NAMALWA (cell line): ENCODE results near the gene LMAN2.
"Not testable (repeated sequence)": the region's sequence is repeated elsewhere in the genome, so short reads cannot be mapped to it uniquely, and the experiment has no call there.

Experiments used
- DNase-seq: peaks from one replicate; pipeline ENCODE4 v3.0.0-alpha.2; 2015; ENCODE audit warnings: low spot score

The LMAN2 gene

DNA sequence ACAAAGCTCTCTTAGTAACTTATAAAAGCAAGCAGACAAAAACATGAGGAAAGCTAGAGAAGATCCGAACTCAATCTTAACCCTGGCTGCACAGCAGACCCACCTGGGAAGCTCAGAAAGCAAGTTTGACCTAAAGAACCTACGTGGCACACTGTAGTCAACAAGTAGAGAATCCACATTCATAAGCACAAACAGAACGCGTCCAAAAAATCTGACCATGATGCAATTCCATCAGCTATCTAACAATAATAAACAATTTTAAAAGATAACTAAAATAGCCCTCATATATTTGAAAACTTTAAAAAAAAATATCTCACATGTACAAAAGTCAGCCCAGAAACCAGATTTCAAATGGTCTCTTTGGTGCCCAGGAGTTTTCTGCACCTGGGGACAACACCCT, 4.6 kb downstream of the LMAN2 start:
- DNase-seq = no peak

GRCh38 chr5:177344891-177345290, 6.6 kb downstream of the LMAN2 start:
- DNase-seq = no peak

DNA sequence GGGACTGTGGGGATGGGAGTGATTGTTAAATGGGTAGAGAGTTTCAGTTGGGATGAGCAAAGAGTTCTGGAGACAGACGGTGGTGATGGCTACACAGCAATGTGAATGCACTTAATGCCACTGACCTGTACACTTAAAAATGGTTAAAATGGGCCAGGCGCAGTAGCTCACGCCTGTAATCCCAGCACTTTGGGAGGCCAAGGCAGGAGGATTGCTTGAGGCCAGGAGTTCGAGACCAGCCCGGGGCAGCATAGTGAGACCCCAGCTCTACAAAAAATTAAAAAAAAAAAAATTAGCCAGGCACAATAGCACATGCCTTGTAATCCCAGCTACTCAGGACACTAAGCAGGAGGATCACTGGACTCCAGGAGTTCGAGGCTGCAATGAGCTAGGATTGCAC, 7.7 kb downstream of the LMAN2 start:
- no peak for DNase-seq

- not testable (repeated sequence) for DNase-seq
Observed at GRCh38 chr5:177343000-177343399, 8.5 kb downstream of the LMAN2 start.

DNA sequence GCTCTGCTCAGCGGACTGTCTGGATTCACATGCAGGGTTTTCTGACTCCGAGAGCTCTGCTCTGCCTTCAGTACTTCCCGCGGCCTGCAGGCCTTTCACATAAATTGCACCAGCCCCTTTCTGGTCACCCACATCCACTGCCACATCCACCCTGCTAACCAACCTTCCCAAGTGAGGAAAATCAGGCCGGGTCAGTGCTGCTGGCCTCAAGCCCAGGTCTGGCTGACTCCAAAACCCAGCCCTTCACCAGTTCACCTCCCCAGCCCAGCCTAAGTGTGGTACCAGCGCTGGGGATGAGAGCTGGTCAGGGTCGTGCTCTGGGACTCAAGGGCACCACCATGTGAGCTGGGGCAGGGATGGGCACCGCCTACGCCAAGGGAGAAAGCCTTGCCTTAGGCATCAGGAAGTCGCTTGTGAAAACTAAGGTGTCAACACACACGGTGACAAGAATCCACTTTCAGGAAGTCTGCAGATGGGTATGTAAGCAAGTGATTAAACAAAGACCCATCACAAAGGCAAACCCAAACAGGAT, 12.3 kb downstream of the LMAN2 start:
- no peak for DNase-seq

GRCh38 chr5:177338251-177339106, 13.0 kb downstream of the LMAN2 start:
- DNase-seq = no peak

- no peak for DNase-seq
Observed at GRCh38 chr5:177336603-177337494, 14.6 kb downstream of the LMAN2 start.

- DNase-seq = peak; percentile 77
Observed at GRCh38 chr5:177336112-177336511, 15.4 kb downstream of the LMAN2 start.

- DNase-seq = no peak
Observed at GRCh38 chr5:177335701-177336065, 15.8 kb downstream of the LMAN2 start.

GRCh38 chr5:177334781-177335700, 16.4 kb downstream of the LMAN2 start:
- no peak for DNase-seq

DNA sequence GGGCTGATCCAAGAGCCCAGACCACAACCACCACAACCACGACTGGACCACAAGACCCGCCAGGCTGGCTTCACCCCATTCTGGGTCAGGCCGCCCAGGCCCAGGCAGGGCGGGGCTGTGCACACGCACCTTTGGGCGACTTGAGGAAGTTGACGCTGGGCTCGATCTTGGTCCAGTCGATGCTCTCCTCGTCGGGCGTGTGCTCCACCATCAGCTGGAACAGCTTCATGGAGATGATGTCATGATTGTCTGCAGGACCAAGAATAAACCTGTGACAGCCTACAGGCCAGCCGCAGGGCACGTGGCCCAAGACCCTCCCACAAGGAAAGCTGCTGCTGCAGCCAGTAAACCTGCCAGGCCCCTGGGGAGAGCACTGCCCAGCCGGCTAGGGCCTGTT, 17.3 kb downstream of the LMAN2 start:
- DNase-seq = no peak

DNA sequence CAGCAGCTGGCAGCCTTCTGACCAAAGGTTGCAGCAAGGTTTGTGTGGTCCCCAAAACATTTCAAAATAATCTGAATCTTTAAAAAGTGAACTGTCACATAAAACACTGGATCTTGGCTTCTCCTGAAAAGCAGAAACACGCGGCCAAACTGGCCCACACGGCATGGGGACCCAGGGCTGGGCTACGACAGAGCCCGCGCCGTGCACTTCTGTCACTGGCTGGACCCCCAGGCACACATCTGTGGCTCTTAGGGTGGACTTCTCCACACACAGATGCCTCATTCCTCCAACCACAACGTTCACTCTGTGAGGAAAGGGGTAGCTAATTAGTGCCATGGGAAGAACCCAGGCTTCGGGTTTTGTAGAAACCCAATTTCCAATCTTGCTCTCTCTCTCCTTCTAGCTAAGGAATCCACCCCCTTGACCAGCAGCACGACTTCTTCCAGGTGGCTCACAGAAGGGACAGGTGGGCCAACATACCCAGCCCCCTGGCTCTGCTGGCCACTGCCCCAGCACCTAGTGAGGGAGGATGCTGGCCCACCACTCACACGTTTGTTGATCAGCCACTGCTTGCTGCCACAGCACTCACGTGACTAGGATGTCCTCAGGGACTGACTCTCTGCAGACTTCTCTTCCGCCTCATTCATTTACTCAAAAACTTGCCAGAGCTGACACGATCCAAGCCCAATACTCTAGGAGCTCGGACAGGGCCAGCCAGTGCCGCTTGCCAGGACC, 17.9 kb downstream of the LMAN2 start:
- no peak for DNase-seq

DNA sequence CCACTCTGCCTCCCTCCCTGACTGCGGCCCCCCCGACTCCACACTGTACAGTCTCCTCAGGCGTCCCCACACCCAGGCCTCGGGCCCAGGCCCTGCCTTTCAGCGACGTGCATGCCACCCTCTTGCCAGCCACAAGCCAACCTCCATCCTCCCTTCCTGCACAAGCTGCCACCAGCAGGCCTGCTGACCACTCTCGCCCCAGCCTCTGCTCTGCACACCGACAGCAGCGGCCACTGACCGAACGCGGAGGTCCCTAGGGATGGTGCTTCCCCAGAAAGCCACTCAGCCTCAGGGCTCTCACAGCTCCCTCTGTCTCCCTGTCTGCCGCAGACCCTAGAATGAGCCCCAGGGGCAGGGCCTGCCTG, 18.6 kb downstream of the LMAN2 start:
- no peak for DNase-seq

DNA sequence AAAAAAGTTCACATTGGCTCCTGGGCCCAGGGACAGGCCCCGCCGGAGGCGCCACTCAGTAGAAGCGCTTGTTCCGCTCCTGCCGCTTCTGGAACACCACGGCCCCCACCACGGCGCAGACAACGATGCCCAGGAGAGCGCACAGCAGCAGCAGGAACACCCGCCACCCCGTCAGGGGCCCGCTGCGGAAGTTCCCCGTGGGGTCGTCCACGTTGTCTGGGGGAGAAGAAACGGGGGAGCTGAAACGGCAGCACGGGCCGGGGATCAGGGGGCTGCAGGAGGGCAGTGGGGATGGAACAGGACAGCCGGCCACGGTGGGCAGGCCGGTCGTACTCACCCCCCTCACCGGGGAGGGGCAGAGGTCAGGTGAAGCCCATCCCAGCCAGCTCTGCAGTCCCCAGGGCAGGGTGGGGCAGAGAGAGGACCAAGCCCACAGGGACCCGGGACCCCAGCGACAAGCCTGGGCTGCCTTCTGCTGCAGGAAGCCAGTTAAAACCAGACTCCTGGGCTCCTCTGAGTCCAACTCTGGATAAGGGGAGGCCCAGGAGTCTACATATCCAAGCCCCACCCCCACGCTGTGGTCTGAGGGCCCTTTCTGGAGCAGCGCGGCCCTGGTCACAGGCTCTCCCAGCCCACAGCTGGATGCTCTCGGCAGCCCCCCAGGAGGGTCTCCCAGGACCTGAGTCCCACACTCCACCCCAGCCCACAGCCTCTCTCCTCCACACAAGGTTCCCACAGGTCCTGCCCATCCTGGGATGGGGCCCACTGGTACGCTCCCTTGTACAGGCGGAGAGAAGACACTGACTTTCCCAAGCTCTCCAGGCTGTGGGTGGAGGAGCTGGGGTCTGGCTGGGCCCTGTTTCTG, 19.2 kb downstream of the LMAN2 start:
- no peak for DNase-seq

GRCh38 chr5:177330991-177331842, 20.3 kb downstream of the LMAN2 start:
- DNase-seq = no peak

DNA sequence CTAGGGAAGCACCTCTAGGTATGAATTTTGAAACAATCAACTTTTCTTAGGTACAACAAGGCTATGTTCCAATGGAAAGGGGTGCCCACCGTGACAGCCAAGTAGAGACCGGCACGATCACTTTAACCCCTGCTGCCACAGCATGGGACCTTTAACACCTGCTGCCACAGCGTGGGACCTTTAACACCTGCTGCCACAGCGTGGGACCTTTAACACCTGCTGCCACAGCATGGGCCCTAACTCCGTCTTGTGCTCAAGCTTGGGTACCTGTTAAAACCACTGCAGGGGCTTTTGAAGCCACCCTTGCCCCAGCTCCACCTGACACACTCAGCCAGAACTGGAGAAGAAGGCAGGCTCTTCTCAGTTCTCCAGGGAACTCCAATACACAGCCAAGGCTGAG, 21.6 kb downstream of the LMAN2 start:
- DNase-seq = no peak

- no peak for DNase-seq
Observed at GRCh38 chr5:177328545-177329231, 22.8 kb downstream of the LMAN2 start.
